KOPT-K1 (cell line): ENCODE data around the gene BRI3.

Experiments
- H3K27ac ChIP-seq: fragments of 200-600 bp; sonication (generic); 2 replicates; pipeline ENCODE4 v1.5.1; 2016; ENCODE audit warnings: antibody characterized with exemption, mild to moderate bottlenecking, low read depth, low read length; ENCODE audit not compliant: poor library complexity, severe bottlenecking
- H3K36me3 ChIP-seq: fragments of 200-600 bp; sonication (generic); 2 replicates; pipeline ENCODE4 v1.5.1; 2017; ENCODE audit warnings: antibody characterized with exemption, mild to moderate bottlenecking, low read length, moderate library complexity; ENCODE audit not compliant: insufficient read depth
- H3K9me3 ChIP-seq: fragments of 200-600 bp; sonication (generic); 2 replicates; pipeline ENCODE4 v1.5.1; 2017; ENCODE audit warnings: antibody characterized with exemption, low read length, mild to moderate bottlenecking; ENCODE audit not compliant: insufficient read depth, poor library complexity, severe bottlenecking

The BRI3 gene

DNA sequence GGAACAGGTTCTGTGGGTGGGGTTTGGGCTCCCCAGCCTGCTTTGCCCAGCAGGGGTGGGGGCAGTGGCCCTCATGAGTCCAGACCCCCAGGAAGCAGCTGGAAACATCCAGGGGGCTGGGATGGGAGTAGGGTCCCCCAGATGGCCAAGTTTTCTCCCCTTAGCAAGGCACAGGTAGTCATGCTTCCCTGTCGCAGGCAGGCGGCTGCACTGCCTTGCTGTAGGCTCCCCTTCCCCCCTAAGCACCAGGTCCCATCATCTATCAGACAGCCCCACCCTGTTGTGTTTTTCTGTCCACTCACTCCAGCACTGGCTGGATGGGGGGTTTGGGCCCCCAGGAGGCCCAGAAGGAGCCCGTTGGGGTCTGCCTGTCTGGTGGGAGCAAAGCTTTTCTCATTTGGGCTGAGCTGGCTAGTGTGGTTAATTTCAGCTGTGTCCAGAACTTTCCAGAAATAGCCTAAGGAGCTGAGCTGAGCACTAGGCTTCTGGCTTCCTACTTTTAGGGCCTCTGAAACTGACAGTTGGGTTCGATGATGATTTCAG, 7.9 kb downstream of the BRI3 start:
- Histone ChIP-seq H3K27ac (no peak overlapping the region), H3K9me3 (no peaks in the 10 kb centered on the region), H3K36me3 (peaks cover 18% of the 10 kb centered on the region)

DNA sequence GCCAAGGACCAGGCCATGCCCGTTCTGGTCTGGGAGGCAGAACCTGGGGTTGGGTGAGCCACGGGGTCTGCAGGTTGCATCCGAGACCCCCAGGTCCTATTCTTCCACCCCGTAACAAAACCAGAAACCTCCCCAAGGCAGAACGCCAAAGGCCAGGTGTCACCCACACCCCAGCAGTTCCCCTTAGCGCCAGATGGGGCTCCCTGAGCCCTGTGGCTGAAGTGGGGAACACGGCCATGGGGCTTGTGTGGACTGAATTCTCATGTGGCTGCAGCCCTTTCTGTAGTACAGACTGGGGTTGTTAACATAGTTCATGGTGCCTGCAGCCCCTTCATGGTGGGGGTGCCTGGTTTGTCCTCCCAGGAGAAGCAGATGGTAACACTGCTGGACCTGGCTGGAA, 10.2 kb downstream of the BRI3 start:
- no peak overlapping the region for H3K27ac ChIP-seq
- peaks cover 18% of the 10 kb centered on the region for H3K36me3 ChIP-seq
- H3K9me3 ChIP-seq = no peaks in the 10 kb centered on the region

DNA sequence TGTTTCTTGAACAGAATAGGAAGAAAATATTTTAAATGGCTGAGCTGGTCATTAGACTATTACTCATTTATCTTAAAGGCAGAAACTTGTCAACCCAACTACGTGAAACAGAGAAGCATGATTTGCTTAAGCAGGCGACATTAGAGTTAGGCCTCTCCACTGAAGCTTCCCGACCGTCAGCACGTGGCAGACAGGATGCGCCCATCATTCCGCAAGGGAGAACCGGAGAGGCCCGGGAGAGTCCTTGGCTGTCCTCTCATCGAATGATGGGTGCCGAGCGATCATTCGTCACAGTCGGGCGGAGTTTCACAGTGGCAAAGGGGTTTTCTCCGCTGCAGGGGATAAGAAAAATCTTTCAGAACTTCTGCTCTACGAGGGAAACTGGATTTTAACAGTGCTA, 11.8 kb downstream of the BRI3 start:
- H3K9me3 ChIP-seq = no peaks in the 10 kb centered on the region
- H3K36me3 ChIP-seq = peaks cover 18% of the 10 kb centered on the region
- H3K27ac ChIP-seq = no peak overlapping the region

DNA sequence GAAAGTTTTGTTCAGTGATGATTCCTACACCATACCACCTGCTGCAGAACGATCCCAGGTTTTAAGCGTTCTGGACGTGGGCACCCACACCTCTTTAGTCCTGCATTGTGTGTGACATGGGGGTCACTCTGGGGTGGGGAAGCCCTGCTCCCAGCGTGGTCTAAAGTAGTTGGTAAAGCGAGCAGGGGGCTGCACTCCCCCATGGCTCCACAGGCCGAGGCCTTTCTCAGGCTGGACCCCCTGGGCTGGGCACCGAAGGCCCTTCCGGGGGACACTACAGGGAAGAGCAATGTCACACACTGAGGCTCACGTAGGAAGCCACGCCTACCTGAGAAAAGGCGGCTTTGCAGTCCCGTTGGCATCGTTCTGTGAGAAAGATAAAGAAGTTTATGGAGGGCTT, 12.3 kb downstream of the BRI3 start:
- Histone ChIP-seq H3K27ac (no peak overlapping the region), H3K9me3 (no peaks in the 10 kb centered on the region), H3K36me3 (peaks cover 18% of the 10 kb centered on the region)

DNA sequence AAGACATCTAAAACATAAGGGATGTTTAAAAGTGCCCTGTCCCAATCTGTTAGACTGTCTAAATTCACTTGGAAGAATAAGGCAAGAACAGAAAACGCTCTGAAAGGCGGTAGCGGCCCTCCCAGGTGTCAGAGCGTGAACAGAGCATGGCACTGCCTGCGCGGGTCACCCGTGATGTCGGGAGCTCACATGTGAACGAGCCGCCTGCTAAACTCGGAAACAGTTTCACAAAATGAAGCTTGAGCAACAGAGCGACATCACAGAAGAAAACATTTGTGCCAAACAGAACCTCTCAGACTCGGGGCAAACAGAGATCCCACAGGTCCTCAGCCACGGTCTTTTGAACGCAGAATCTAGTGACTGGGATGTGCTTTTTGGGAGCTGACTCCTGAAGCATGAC, 12.8 kb downstream of the BRI3 start:
- Histone ChIP-seq H3K36me3 (peaks cover 18% of the 10 kb centered on the region), H3K9me3 (no peaks in the 10 kb centered on the region), H3K27ac (no peak overlapping the region)

DNA sequence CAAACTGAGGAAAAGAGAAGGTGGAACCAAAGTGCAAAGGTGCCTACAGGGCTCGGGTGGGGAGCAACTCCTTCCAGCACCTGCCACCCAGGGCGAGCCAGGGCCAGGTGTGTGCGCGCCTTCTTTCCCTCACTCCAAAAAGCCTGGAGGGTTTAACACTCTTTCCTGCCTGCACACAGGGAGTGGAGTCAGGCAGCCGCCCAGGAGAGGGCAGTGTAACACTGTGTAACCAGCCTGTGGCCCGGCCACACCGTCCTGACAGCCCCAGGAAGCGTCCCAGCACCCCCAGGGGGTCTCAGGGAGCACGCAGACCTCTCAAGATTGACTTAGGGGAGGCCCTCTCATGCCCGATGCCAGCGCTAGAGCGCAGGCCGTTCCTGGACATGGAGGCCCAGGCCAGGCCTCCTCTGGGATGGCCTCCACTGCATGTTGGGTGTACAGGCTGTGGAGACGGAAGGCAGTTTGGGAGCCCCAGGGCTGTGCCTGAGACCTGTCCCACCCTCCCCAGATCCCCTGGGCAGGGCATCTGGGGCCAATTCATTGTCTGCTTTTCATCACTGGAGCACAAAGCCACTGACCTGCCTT, 13.4 kb downstream of the BRI3 start:
- Histone ChIP-seq H3K9me3 (no peaks in the 10 kb centered on the region), H3K36me3 (peaks cover 18% of the 10 kb centered on the region), H3K27ac (no peak overlapping the region)

DNA sequence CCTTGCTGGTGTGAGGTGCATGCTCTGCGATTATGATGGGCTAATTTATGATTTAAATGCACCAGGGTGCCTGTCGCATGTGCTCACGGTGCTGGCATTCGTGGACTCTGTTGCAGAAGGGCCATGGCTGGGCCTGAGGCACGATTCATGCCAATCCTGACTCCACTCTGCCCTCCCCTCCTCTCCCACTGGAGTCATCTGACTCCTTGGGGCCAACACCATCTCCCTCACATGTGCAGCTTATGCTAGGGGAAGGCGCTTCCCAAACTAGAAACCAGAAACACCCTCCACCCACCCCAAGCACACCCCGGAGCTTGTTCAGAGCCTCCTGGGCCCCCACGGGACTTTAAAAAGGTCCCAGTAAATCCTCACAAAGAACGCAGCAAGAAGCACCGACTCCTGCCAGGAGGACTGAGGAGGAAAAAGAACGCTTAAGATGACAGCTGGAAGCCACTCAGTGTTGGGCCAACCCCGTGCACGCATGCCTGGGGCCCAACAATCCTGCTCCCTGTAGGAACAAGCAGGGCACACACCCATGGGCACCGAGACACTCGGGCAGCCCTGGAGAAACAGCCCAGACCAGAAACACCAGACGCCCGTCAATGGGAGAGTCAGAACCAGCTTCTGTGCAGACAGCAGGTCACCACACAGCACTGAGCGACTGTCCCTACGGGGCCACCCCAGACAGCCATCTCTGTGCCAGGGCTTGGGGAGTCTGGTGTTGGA, 14.1 kb downstream of the BRI3 start:
- no peaks in the 10 kb centered on the region for H3K9me3 ChIP-seq
- H3K36me3 ChIP-seq = peaks cover 18% of the 10 kb centered on the region
- no peak overlapping the region for H3K27ac ChIP-seq

DNA sequence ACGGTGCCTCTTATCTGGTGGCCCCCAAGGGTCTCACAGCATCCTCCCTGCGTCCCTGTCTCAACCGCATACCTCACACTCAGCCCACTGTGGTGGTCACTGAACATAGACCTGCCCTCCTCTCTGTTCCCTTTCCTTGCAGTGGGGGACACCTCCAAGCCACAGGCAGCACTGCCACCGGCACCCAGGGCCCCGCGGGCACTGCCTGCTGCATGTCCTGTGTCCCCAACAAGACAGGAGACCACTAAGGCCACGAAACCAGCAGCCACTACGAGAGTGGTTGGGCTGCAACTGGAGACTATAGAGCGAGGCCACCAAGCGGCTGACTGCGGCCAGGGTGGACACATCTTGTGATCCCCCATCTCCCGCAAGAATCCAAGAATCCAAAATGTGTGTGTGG, 15.3 kb downstream of the BRI3 start:
- Histone ChIP-seq H3K9me3 (no peaks in the 10 kb centered on the region), H3K27ac (no peak overlapping the region), H3K36me3 (peaks cover 15% of the 10 kb centered on the region)

DNA sequence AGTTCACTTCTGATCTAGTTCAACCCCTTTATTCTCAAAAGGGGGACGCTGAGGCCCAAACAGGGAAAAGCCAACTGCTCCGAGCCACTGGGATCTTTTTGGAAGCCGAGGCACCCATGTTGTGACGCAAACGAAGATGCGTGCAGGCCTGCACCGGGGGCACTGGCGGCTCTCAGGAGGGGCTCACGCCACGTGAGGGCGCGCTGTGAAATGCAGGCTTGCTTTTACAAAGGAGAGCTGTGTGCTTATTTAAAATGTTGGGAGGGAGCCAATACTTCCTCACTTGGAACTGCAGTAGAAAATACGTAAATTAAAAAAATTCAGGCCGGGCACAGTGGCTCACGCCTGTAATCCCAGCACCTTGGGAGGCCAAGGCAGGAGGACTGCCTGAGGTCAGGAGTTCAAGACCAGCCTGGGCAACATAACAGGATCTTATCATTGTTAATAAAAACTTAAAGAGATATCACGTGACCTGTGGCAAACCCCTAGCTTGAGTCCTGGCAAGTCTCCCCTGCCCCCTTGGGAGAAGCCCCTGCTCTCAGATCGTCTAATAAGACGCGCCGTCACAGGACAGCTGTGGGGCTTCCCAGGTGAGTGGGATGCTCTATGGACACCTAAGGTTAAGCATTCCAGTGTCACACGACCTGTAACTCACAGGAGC, 16.3 kb downstream of the BRI3 start:
- Histone ChIP-seq H3K9me3 (no peaks in the 10 kb centered on the region), H3K27ac (no peak overlapping the region), H3K36me3 (peaks cover 7% of the 10 kb centered on the region; the same call in 1 of the 2 replicates)

DNA sequence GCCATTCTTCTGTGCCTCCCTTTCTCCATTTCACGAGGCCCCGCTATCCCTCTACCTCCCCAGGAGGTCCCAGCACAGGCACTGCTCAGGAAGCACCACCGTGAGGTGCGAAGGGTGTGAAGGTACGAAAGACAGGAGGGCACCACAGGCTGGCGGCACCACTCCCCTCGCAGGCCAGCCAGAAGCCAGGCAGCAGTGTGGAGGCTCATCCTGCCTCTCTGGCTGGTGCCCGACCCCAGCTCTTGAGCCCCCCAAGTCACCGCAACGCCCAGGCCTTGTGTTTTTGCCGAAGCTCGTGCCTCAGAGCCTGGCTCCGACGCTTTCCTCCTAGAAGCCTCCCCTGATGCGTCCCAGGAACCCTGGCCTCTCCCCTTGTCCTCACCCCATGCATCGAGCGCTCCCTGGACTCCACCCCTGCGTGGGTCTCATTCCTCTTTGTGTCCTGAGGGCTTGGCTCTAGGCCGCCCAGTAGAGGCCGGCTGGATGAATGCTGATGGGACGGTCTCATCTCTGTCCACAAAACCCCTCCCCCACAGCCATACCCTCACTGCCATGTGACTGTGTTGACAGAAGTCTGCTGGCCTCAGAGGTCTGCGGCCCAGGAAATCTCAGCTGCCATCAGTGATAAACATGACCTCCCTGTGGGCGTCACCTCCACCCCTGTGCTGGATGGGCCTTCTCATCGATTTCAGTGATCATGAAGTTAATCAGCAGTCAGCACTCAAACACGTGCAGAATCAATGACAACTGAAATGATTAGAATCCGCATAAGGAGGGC, 19.3 kb downstream of the BRI3 start:
- H3K27ac ChIP-seq = no peak overlapping the region
- H3K9me3 ChIP-seq = no peaks in the 10 kb centered on the region
- no peaks in the 10 kb centered on the region for H3K36me3 ChIP-seq

DNA sequence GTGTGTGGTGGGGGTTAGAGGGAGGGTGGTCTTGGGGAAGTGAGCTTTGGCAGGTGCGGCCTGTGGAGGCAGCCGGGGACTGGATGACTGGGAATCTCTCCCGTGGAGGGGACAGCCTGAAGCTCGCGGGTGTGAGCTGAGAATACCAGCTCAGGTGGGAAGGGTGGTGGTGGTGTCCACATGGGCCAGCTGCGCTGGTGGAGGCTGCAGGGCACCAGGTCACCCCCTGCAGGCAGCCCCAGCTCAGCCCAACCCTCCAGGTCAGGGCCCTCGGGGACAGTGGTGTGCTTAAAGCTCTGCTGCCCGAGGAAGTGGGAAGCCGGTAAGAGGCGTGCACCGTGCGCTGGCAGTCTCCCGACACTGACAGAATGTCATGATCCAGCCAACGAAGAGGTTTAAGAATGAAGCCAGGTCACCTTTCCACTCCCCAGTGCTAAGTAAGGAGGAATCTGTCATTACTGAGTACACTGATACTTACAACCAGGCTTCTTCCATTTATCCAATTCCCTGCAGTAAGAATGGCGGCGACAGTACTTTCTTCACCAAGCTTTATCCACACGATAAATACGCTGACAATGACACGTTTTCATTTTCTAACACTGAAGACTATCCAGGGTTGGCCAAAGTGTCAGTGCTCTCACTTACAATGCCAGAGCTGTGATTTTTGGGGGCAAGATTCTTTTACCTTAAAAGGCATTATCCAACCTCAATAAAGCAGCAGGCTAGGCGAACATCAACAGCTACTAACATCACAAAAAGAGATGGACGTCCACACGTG, 20.4 kb downstream of the BRI3 start:
- Histone ChIP-seq H3K36me3 (no peaks in the 10 kb centered on the region), H3K9me3 (no peaks in the 10 kb centered on the region), H3K27ac (no peak overlapping the region)

DNA sequence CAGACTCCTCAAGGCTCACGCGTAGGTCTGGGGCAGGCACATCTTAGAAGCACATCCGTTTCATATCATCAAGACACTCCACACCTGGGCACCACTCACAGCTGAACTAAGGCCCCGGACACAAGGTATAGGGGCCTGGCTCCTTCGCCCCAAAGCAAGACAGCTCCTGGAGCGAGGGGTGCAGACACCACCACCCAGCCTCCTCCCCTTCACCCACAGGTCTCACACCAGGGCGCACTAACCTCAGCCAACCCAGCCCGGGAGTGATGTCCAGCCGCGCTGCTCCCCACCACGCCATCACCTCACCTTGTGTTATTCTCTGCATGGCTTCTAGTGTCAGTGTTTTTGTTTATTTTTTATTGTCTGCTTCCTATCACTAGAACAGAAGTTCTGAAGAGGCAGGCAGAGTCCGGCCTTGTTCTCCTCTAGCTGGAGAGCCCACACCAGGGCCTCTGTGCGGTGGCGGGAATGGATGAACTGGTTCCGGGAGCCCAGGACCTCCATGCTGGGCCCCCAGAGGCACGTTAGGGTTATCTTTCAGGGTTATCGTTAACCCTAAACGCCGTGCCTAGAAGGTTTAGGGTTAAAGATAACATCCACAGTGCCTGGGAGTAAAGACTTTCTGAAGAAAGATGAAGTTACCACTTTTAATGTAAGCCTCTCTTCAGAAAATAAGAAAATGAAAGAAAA, 21.8 kb downstream of the BRI3 start:
- Histone ChIP-seq H3K9me3 (no peaks in the 10 kb centered on the region), H3K27ac (no peak overlapping the region), H3K36me3 (no peaks in the 10 kb centered on the region)

DNA sequence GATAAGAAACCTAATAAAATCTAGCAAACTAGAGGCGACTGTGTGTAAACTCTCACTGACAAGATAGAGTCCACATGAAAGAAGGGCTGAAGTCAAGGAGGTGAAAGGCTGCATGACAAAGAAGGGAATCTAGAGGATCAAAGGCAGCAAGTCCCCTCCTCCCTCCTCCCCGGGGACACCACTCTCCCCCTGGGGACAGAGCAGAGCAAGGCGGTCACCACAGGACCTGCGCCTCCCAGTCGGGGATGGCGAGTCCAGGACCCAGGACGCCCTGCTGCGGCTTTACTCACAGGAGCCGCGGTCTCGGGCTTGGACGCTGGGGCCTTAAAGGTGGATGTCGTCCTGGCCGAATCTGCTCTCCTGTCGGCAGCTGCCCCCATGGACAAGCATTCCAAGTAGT, 22.4 kb downstream of the BRI3 start:
- no peaks in the 10 kb centered on the region for H3K9me3 ChIP-seq
- no peak overlapping the region for H3K27ac ChIP-seq
- no peaks in the 10 kb centered on the region for H3K36me3 ChIP-seq

DNA sequence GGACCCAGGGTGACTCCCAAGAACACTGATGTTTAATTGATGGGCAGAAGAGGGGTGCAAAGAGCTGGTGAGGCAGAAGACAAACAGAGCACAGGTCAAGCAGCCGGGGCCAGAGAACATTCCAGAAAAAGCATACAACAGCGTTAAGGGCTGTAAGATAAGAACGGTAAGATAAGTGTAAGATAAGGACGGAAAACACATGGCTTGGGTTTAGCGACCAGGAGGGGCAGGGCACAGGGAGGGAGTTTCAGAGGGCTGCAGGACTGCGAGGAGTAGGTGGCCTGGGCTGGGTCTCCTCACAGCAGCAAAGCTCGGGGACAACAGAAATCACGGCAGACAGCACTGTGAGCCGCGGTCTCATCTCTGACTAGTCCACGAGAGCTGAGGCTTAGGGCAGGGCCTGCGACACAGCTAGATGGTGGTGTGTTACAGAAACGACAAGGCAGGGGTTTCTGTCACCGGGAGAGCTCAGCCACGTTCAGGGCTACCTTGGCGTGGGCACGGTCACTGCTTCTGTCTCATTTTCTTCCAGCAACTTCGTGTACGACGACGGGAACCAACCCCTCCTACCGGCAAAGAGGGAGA, 24.6 kb downstream of the BRI3 start:
- no peaks in the 10 kb centered on the region for H3K9me3 ChIP-seq
- no peaks in the 10 kb centered on the region for H3K36me3 ChIP-seq
- H3K27ac ChIP-seq = no peak overlapping the region
